ENCODE measurements around the gene SND1. TPM values are rescaled to one million over a fixed set of nuclear protein-coding genes. Genes with fewer than 3 reads are reported as not detected.

SND1 gene
- total and polyA plus RNA-seq, 12 donors, result 58.9 to 266 (median 132) TPM

GRCh38 chr7:127928852-127929251, 276.9 kb downstream of the SND1 start:
- H3K27me3 ChIP-seq, result no peaks in the 10 kb centered on the region
- intact Hi-C loops (cut with DNase I), result no loop called here
- H3K36me3 ChIP-seq (replicated peaks in 1 of 2), result peaks cover 0 to 17% of the 10 kb centered on the region in 2 donors
- H3K9me3 ChIP-seq (replicated peaks in 1 of 3), result no peaks in the 10 kb centered on the region
- DNase-seq, result no peak
- WGBS, 4 donors, result 86 to 90% (median 88%) methylated on average over 6 of the region's 6 CpGs
- H3K4me3 ChIP-seq, result no peak overlapping the region
- no peak for TF ChIP-seq POLR2A (IDR thresholded peaks at IDR 0.05)
- TF ChIP-seq CTCF (IDR thresholded peaks at IDR 0.05), result no peak
- H3K4me1 ChIP-seq (replicated peaks in 1 of 2), result peaks cover 14 to 16% of the 10 kb centered on the region in 2 donors
- no peak overlapping the region for H3K27ac ChIP-seq

GRCh38 chr7:127930341-127931328, 278.6 kb downstream of the SND1 start:
- no peaks in the 10 kb centered on the region for H3K27me3 ChIP-seq
- H3K4me1 ChIP-seq (replicated peaks in 1 of 2), result peaks cover 14 to 16% of the 10 kb centered on the region in 2 donors
- no peak for DNase-seq
- H3K36me3 ChIP-seq (replicated peaks in 1 of 2), result peaks cover 0 to 17% of the 10 kb centered on the region in 2 donors
- no peak overlapping the region for H3K27ac ChIP-seq
- intact Hi-C loops (cut with DNase I), result no loop called here
- H3K9me3 ChIP-seq (replicated peaks in 1 of 3), result no peaks in the 10 kb centered on the region
- no peak overlapping the region for H3K4me3 ChIP-seq
- TF ChIP-seq CTCF (IDR thresholded peaks at IDR 0.05) (no peak), POLR2A (IDR thresholded peaks at IDR 0.05) (no peak)
- 96 to 99% (median 97%) methylated on average over 3 of the region's 3 CpGs for WGBS, 4 donors

GRCh38 chr7:127932076-127932475, 280.1 kb downstream of the SND1 start:
- DNase-seq, result no peak
- TF ChIP-seq CTCF (IDR thresholded peaks at IDR 0.05) (no peak), POLR2A (IDR thresholded peaks at IDR 0.05) (no peak)
- peaks cover 12 to 14% of the 10 kb centered on the region in 2 donors for H3K4me1 ChIP-seq (replicated peaks in 1 of 2)
- WGBS, 4 donors, result 95 to 100% (median 97%) methylated on average over 1 of the region's 1 CpG
- no peaks in the 10 kb centered on the region for H3K27me3 ChIP-seq
- H3K4me3 ChIP-seq, result no peak overlapping the region
- intact Hi-C loops (cut with DNase I), result no loop called here
- peaks cover 0 to 17% of the 10 kb centered on the region in 2 donors for H3K36me3 ChIP-seq (replicated peaks in 1 of 2)
- no peak overlapping the region for H3K27ac ChIP-seq
- no peaks in the 10 kb centered on the region for H3K9me3 ChIP-seq (replicated peaks in 1 of 3)

- Histone ChIP-seq H3K27ac (no peak overlapping the region), H3K9me3 (replicated peaks in 1 of 3) (no peaks in the 10 kb centered on the region), H3K36me3 (replicated peaks in 1 of 2) (peaks cover 0 to 17% of the 10 kb centered on the region in 2 donors), H3K27me3 (no peaks in the 10 kb centered on the region), H3K4me1 (replicated peaks in 1 of 2) (peaks cover 8 to 10% of the 10 kb centered on the region in 2 donors), H3K4me3 (no peak overlapping the region)
- intact Hi-C loops (cut with DNase I), result no loop called here
- TF ChIP-seq CTCF (IDR thresholded peaks at IDR 0.05) (no peak), POLR2A (IDR thresholded peaks at IDR 0.05) (no peak)
- 45 to 100% (median 94%) methylated on average over 1 of the region's 1 CpG for WGBS, 4 donors
- no peak for DNase-seq
Observed at GRCh38 chr7:127932496-127932895, 280.5 kb downstream of the SND1 start.
